Testis (tissue), 3 donors: ENCODE results near the gene LRIT3. TPM values are rescaled to one million over a fixed set of nuclear protein-coding genes. Genes with fewer than 3 reads are reported as not detected.

ENCODE experiments used
- DNase-seq: peaks from one replicate; pipeline ENCODE4 v3.0.0-alpha.2; 2019
- H3K27ac ChIP-seq, 2 donors: fragments of 200-600 bp; sonication (generic); one replicate each; pipeline ENCODE4 v1.5.1; 2019
- H3K27me3 ChIP-seq: fragments of 200-600 bp; sonication (generic); one replicate; pipeline ENCODE4 v1.5.1; 2019
- H3K36me3 ChIP-seq: fragments of 200-600 bp; sonication (generic); one replicate; pipeline ENCODE4 v1.5.1; 2017; ENCODE audit warnings: low read depth; ENCODE audit errors: missing control alignments
- H3K4me1 ChIP-seq: fragments of 200-600 bp; sonication (generic); one replicate; pipeline ENCODE4 v1.5.1; 2019
- H3K4me3 ChIP-seq, 2 donors: fragments of 200-600 bp; sonication (generic); one replicate each; pipeline ENCODE4 v1.5.1; 2017 to 2019
- H3K9me3 ChIP-seq: fragments of 200-600 bp; sonication (generic); one replicate; pipeline ENCODE4 v1.5.1; 2017
- POLR2A ChIP-seq: fragments of 450-650 bp; IDR thresholded peaks from one replicate; pipeline ENCODE4 v1.6.1; 2017; ENCODE audit warnings: antibody characterized with exemption, mild to moderate bottlenecking, moderate library complexity
- WGBS, 2 donors: methylation state at CpG; one replicate each; pipeline ENCODE4 v1.1.5; 2018; 5-methylcytosine and 5-hydroxymethylcytosine counted together
- intact Hi-C: fragments of 100-400 bp; cut with DNase I; formaldehyde crosslinking; loops from one replicate; pipeline ENCODE4 v1.15.1; 2023; ENCODE audit warnings: low total_unique reads
- polyA plus RNA-seq: library from polyadenylated mRNA; stranded (reverse); fragments of 350-450 nt; fragmentation: Illumina TruSeq; extraction: RNeasy Lipid Tissue Mini Kit (QIAGEN cat#74804); gene quantifications from one replicate; pipeline ENCODE4 v1.2.3, GENCODE V29; 2014; ENCODE audit warnings: low read depth, low replicate concordance; ENCODE audit not compliant: insufficient read depth
- total RNA-seq, 2 donors: library from RNA; depleted of rRNA; stranded (reverse); fragments of >200 nt; gene quantifications; one replicate each; pipeline ENCODE4 v1.2.3, GENCODE V29; 2016
- TF ChIP-seq, protein P1 (sequence below), 3 experiments: fragments of 450-650 bp in 2 of 3; fragments of 200-600 bp in 1 of 3; sonication (generic) in 1 of 3; IDR thresholded peaks; one replicate each; pipeline ENCODE4 v1.5.1; 2016 to 2019; ENCODE audit warnings: antibody characterized with exemption in 3 of 3, mild to moderate bottlenecking in 2 of 3, moderate library complexity in 1 of 3

The LRIT3 gene
- total and polyA plus RNA-seq, 3 donors from 2014 or later: 0.37 to 1.2 (median 0.73) TPM

DNA sequence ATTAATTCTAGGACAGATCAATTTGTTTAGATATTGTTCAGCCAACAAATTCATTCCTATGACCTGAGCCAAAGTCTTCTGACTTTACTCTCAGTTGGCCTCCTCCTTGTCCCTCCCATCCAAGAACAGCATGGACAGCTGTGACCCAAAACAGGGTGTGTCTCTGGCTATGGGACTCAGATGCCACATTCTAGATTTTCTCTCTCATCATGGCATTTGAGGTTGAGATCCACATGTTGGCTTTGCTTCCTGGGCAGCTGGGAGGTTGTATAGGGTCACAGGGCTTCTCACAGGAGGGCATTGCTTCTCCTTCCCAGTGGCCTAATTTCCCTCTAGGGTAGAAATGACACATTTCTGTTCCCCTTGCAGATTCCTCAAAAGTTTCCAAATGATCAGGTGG lies 42.2 kb downstream of the LRIT3 start:
- no peaks in the 10 kb centered on the region for H3K4me1 ChIP-seq
- no peak overlapping the region for H3K27ac ChIP-seq
- no peak overlapping the region for H3K4me3 ChIP-seq
- DNase-seq: no peak
- intact Hi-C loops: no loop called here
- H3K36me3 ChIP-seq: no peaks in the 10 kb centered on the region
- H3K9me3 ChIP-seq: no peaks in the 10 kb centered on the region
- TF ChIP-seq, protein P1, sequence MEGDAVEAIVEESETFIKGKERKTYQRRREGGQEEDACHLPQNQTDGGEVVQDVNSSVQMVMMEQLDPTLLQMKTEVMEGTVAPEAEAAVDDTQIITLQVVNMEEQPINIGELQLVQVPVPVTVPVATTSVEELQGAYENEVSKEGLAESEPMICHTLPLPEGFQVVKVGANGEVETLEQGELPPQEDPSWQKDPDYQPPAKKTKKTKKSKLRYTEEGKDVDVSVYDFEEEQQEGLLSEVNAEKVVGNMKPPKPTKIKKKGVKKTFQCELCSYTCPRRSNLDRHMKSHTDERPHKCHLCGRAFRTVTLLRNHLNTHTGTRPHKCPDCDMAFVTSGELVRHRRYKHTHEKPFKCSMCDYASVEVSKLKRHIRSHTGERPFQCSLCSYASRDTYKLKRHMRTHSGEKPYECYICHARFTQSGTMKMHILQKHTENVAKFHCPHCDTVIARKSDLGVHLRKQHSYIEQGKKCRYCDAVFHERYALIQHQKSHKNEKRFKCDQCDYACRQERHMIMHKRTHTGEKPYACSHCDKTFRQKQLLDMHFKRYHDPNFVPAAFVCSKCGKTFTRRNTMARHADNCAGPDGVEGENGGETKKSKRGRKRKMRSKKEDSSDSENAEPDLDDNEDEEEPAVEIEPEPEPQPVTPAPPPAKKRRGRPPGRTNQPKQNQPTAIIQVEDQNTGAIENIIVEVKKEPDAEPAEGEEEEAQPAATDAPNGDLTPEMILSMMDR (IDR thresholded peaks at IDR 0.05): no peak
- no peak for TF ChIP-seq POLR2A
- no peaks in the 10 kb centered on the region for H3K27me3 ChIP-seq

DNA sequence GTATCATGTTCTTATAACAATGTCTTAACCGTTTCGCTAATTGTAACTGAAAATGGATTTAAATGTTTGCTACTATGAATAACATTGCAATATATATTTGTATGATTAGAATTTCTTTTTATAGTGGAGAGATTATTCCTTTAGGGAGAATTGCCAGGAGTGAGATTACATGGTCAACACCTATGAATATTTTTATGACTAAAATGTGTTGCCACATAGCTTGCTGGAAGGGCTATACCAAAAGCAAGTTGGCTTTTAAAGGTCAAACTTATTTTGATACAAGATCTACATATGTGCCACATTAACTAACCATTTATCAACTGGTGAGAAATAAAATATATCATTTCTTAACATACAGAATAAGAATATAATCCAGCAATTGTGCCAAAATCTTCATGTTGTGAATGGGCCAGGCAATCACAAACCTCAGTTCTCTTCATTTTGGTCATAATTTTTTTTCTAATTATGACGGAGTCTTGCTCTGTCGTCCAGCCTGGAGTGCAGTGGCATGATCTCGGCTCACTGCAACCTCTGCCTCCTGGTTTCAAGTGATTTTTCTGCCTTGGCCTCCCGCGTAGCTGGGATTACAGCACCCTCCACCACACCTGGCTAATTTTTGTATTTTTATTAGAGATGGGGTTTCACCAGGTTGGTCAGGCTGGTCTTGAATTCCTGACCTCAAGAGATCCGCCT lies 54.8 kb downstream of the LRIT3 start:
- no peak overlapping the region for H3K4me3 ChIP-seq
- H3K27me3 ChIP-seq: no peaks in the 10 kb centered on the region
- TF ChIP-seq, protein P1 (IDR thresholded peaks at IDR 0.05): no peak
- TF ChIP-seq POLR2A: no peak
- no peaks in the 10 kb centered on the region for H3K9me3 ChIP-seq
- intact Hi-C loops: no loop called here
- no peaks in the 10 kb centered on the region for H3K36me3 ChIP-seq
- no peaks in the 10 kb centered on the region for H3K4me1 ChIP-seq
- 92 to 97% methylated on average over 8 of the region's 8 CpGs for WGBS, 2 donors
- DNase-seq: no peak
- no peak overlapping the region for H3K27ac ChIP-seq

DNA sequence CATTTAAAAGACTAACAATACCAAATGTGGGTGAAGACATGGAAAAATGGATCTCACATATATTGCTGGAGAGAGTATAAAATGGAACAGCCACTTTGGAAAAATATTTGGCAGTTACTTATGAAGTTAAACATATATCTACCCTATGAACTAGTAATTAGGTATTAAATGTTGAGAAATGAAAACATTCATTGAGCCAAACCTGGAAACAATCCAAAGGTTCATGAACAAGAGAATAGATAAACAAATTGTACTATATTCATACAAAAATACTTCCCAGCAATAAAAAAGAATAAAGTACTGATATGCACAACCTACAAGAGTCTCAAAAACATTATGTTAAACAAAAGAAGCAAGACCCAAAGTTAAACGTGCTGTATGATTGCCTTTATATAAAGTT lies 60.8 kb downstream of the LRIT3 start:
- Histone ChIP-seq H3K9me3 (no peaks in the 10 kb centered on the region), H3K27me3 (no peaks in the 10 kb centered on the region), H3K4me1 (no peaks in the 10 kb centered on the region), H3K4me3 (no peak overlapping the region), H3K36me3 (no peaks in the 10 kb centered on the region), H3K27ac (no peak overlapping the region)
- DNase-seq: no peak
- intact Hi-C loops: no loop called here
- TF ChIP-seq POLR2A: no peak
- TF ChIP-seq, protein P1 (IDR thresholded peaks at IDR 0.05): no peak
- WGBS, 2 donors: 38 to 52% methylated on average over 1 of the region's 1 CpG

DNA sequence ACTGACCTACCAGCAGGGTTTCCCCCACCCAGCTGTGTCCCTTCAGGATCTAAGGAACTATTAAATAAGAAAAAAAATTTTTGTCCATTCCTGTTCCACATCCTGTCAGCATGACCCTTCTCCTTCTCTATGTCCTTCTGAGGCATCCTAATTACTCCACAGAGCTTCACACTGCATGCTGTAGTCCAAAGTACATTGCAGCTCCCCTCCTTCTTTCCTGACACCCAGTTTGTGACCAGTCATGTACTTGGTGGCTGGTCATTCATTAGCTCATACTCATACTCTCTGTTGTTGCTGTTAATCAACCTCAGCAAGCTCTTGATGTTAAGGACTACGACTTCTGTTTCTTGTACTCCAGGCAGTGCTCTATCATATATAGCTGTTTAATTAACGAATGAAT lies 62.3 kb downstream of the LRIT3 start:
- no peak overlapping the region for H3K27ac ChIP-seq
- TF ChIP-seq, protein P1 (IDR thresholded peaks at IDR 0.05): no peak
- TF ChIP-seq POLR2A: no peak
- no peak overlapping the region for H3K4me3 ChIP-seq
- H3K4me1 ChIP-seq: no peaks in the 10 kb centered on the region
- intact Hi-C loops: no loop called here
- H3K9me3 ChIP-seq: no peaks in the 10 kb centered on the region
- no peaks in the 10 kb centered on the region for H3K27me3 ChIP-seq
- WGBS, 2 donors: 77 to 87% methylated on average over 2 of the region's 2 CpGs
- H3K36me3 ChIP-seq: no peaks in the 10 kb centered on the region
- DNase-seq: no peak
